ENCODE measurements around the gene EXOSC7.

EXOSC7 gene

GRCh38 chr3:44970926-44971490 lies 5.0 kb upstream of the EXOSC7 start:
- TF ChIP-seq EZH2phosphoT487 (conservative IDR thresholded peaks at IDR 0.05; ENCODE audit: low read length) (no peak), CTCF (IDR thresholded peaks at IDR 0.05; ENCODE audit: insufficient read depth, low read length, poor library complexity, severe bottlenecking) (no peak)
- Histone ChIP-seq H2AFZ (ENCODE audit: low read depth, low read length, severe bottlenecking) (no peak overlapping the region), H3K9me2 (replicated peaks; ENCODE audit: insufficient read depth, low read length) (no peaks in the 10 kb centered on the region), H3K36me3 (ENCODE audit: low read length) (no peaks in the 10 kb centered on the region), H3K4me3 (ENCODE audit: insufficient read depth, low read length, poor library complexity, severe bottlenecking) (no peak overlapping the region), H3K79me2 (ENCODE audit: insufficient read depth, low read length) (peaks cover 33% of the 10 kb centered on the region), H3K27ac (ENCODE audit: low read depth, low read length) (no peak overlapping the region), H3F3A (ENCODE audit: insufficient read depth) (no peaks in the 10 kb centered on the region), H3K27me3 (ENCODE audit: low read length) (no peaks in the 10 kb centered on the region), H3K9ac (ENCODE audit: low read length) (no peak overlapping the region), H4K20me1 (ENCODE audit: low read depth, low read length) (no peaks in the 10 kb centered on the region; the same call in 1 of the 2 replicates), H3K4me2 (ENCODE audit: low read depth, low read length, poor library complexity, severe bottlenecking) (no peak overlapping the region), H3K9me3 (ENCODE audit: insufficient read depth, low read length) (no peaks in the 10 kb centered on the region)

GRCh38 chr3:44974416-44974815 lies 1.6 kb upstream of the EXOSC7 start:
- H3K4me2 ChIP-seq (ENCODE audit: low read depth, low read length, poor library complexity, severe bottlenecking) = peak overlapping the region; percentile 87
- TF ChIP-seq CTCF (IDR thresholded peaks at IDR 0.05; ENCODE audit: insufficient read depth, low read length, poor library complexity, severe bottlenecking) (no peak), EZH2phosphoT487 (conservative IDR thresholded peaks at IDR 0.05; ENCODE audit: low read length) (no peak)
- peaks cover 59% of the 10 kb centered on the region for H3K79me2 ChIP-seq (ENCODE audit: insufficient read depth, low read length)
- H2AFZ ChIP-seq (ENCODE audit: low read depth, low read length, severe bottlenecking) = no peak overlapping the region
- peak overlapping the region; percentile 87; the same call in 1 of the 2 replicates for H3K9ac ChIP-seq (ENCODE audit: low read length)
- no peaks in the 10 kb centered on the region for H3K9me3 ChIP-seq (ENCODE audit: insufficient read depth, low read length)
- no peaks in the 10 kb centered on the region for H3F3A ChIP-seq (ENCODE audit: insufficient read depth)
- H4K20me1 ChIP-seq (ENCODE audit: low read depth, low read length) = no peaks in the 10 kb centered on the region; the same call in 1 of the 2 replicates
- H3K9me2 ChIP-seq (replicated peaks; ENCODE audit: insufficient read depth, low read length) = no peaks in the 10 kb centered on the region
- peak overlapping the region; percentile 93 for H3K4me3 ChIP-seq (ENCODE audit: insufficient read depth, low read length, poor library complexity, severe bottlenecking)
- no peaks in the 10 kb centered on the region for H3K36me3 ChIP-seq (ENCODE audit: low read length)
- H3K27ac ChIP-seq (ENCODE audit: low read depth, low read length) = no peak overlapping the region
- H3K27me3 ChIP-seq (ENCODE audit: low read length) = no peaks in the 10 kb centered on the region

GRCh38 chr3:44981220-44981619 lies 5.2 kb downstream of the EXOSC7 start:
- Histone ChIP-seq H3K79me2 (ENCODE audit: insufficient read depth, low read length) (peaks cover 90% of the 10 kb centered on the region), H3K9ac (ENCODE audit: low read length) (no peak overlapping the region)

More at GRCh38 chr3:44981220-44981619, 5.2 kb downstream of the EXOSC7 start:
- no peak overlapping the region for H2AFZ ChIP-seq (ENCODE audit: low read depth, low read length, severe bottlenecking)
- H4K20me1 ChIP-seq (ENCODE audit: low read depth, low read length) = 0 out of 2 replicates have a peak, but pooled peaks cover 8% of the 10 kb centered on the region
- H3K4me3 ChIP-seq (ENCODE audit: insufficient read depth, low read length, poor library complexity, severe bottlenecking) = no peak overlapping the region
- H3K27me3 ChIP-seq (ENCODE audit: low read length) = no peaks in the 10 kb centered on the region
- H3K36me3 ChIP-seq (ENCODE audit: low read length) = no peaks in the 10 kb centered on the region
- H3K9me2 ChIP-seq (replicated peaks; ENCODE audit: insufficient read depth, low read length) = no peaks in the 10 kb centered on the region
- no peaks in the 10 kb centered on the region for H3K9me3 ChIP-seq (ENCODE audit: insufficient read depth, low read length)
- no peak overlapping the region for H3K27ac ChIP-seq (ENCODE audit: low read depth, low read length)
- H3F3A ChIP-seq (ENCODE audit: insufficient read depth) = no peaks in the 10 kb centered on the region
- no peak overlapping the region for H3K4me2 ChIP-seq (ENCODE audit: low read depth, low read length, poor library complexity, severe bottlenecking)
- no peak for TF ChIP-seq CTCF (IDR thresholded peaks at IDR 0.05; ENCODE audit: insufficient read depth, low read length, poor library complexity, severe bottlenecking)
- no peak for TF ChIP-seq EZH2phosphoT487 (conservative IDR thresholded peaks at IDR 0.05; ENCODE audit: low read length)

Measured in SU-DHL-6 (cell line).